Measurements from ENCODE around the gene LAMA5.
A peak's percentile ranks its signal among the peaks of the same experiment; 100 is the strongest.

The LAMA5 gene

GRCh38 chr20:62362590-62362940 lies 4.5 kb downstream of the LAMA5 start:
- Histone ChIP-seq H3K4me3 (ENCODE audit: low read depth, low read length) (no peak overlapping the region), H3K9ac (ENCODE audit: low read depth, low read length) (peak overlapping the region; percentile 76), H3K27me3 (ENCODE audit: control insufficient read depth, insufficient read depth, low read length) (no peaks in the 10 kb centered on the region), H3K4me1 (ENCODE audit: control insufficient read depth, insufficient read depth, low read length) (peaks cover 11% of the 10 kb centered on the region), H3K9me3 (ENCODE audit: control insufficient read depth, insufficient read depth, low read length) (no peaks in the 10 kb centered on the region), H3K36me3 (ENCODE audit: control insufficient read depth, insufficient read depth, low read length) (peaks cover 20% of the 10 kb centered on the region)

GRCh38 chr20:62361799-62362589 lies 5.1 kb downstream of the LAMA5 start:
- peaks cover 11% of the 10 kb centered on the region for H3K4me1 ChIP-seq (ENCODE audit: control insufficient read depth, insufficient read depth, low read length)
- H3K9me3 ChIP-seq (ENCODE audit: control insufficient read depth, insufficient read depth, low read length) = no peaks in the 10 kb centered on the region
- H3K9ac ChIP-seq (ENCODE audit: low read depth, low read length) = peak overlapping the region; percentile 76
- H3K36me3 ChIP-seq (ENCODE audit: control insufficient read depth, insufficient read depth, low read length) = peaks cover 20% of the 10 kb centered on the region
- no peaks in the 10 kb centered on the region for H3K27me3 ChIP-seq (ENCODE audit: control insufficient read depth, insufficient read depth, low read length)
- peak overlapping the region; percentile 22 for H3K4me3 ChIP-seq (ENCODE audit: low read depth, low read length)

GRCh38 chr20:62360854-62361798 lies 6.0 kb downstream of the LAMA5 start:
- H3K9ac ChIP-seq (ENCODE audit: low read depth, low read length) = peak overlapping the region; percentile 76

GRCh38 chr20:62359491-62360121 lies 7.5 kb downstream of the LAMA5 start:
- Histone ChIP-seq H3K36me3 (ENCODE audit: control insufficient read depth, insufficient read depth, low read length) (peaks cover 24% of the 10 kb centered on the region), H3K27me3 (ENCODE audit: control insufficient read depth, insufficient read depth, low read length) (no peaks in the 10 kb centered on the region), H3K4me1 (ENCODE audit: control insufficient read depth, insufficient read depth, low read length) (peaks cover 19% of the 10 kb centered on the region), H3K9ac (ENCODE audit: low read depth, low read length) (no peak overlapping the region), H3K9me3 (ENCODE audit: control insufficient read depth, insufficient read depth, low read length) (no peaks in the 10 kb centered on the region), H3K4me3 (ENCODE audit: low read depth, low read length) (no peak overlapping the region)

More at GRCh38 chr20:62360854-62361798, 6.0 kb downstream of the LAMA5 start:
- peaks cover 24% of the 10 kb centered on the region for H3K36me3 ChIP-seq (ENCODE audit: control insufficient read depth, insufficient read depth, low read length)
- no peaks in the 10 kb centered on the region for H3K9me3 ChIP-seq (ENCODE audit: control insufficient read depth, insufficient read depth, low read length)
- peaks cover 11% of the 10 kb centered on the region for H3K4me1 ChIP-seq (ENCODE audit: control insufficient read depth, insufficient read depth, low read length)
- no peaks in the 10 kb centered on the region for H3K27me3 ChIP-seq (ENCODE audit: control insufficient read depth, insufficient read depth, low read length)
- H3K4me3 ChIP-seq (ENCODE audit: low read depth, low read length) = no peak overlapping the region

GRCh38 chr20:62359043-62359490 lies 8.0 kb downstream of the LAMA5 start:
- no peak overlapping the region for H3K9ac ChIP-seq (ENCODE audit: low read depth, low read length)
- H3K9me3 ChIP-seq (ENCODE audit: control insufficient read depth, insufficient read depth, low read length) = no peaks in the 10 kb centered on the region
- peaks cover 21% of the 10 kb centered on the region for H3K36me3 ChIP-seq (ENCODE audit: control insufficient read depth, insufficient read depth, low read length)
- no peaks in the 10 kb centered on the region for H3K27me3 ChIP-seq (ENCODE audit: control insufficient read depth, insufficient read depth, low read length)
- peaks cover 17% of the 10 kb centered on the region for H3K4me1 ChIP-seq (ENCODE audit: control insufficient read depth, insufficient read depth, low read length)
- H3K4me3 ChIP-seq (ENCODE audit: low read depth, low read length) = no peak overlapping the region

GRCh38 chr20:62358171-62359042 lies 8.7 kb downstream of the LAMA5 start:
- Histone ChIP-seq H3K4me1 (ENCODE audit: control insufficient read depth, insufficient read depth, low read length) (peaks cover 17% of the 10 kb centered on the region), H3K27me3 (ENCODE audit: control insufficient read depth, insufficient read depth, low read length) (no peaks in the 10 kb centered on the region), H3K9me3 (ENCODE audit: control insufficient read depth, insufficient read depth, low read length) (no peaks in the 10 kb centered on the region), H3K36me3 (ENCODE audit: control insufficient read depth, insufficient read depth, low read length) (peaks cover 22% of the 10 kb centered on the region), H3K4me3 (ENCODE audit: low read depth, low read length) (no peak overlapping the region), H3K9ac (ENCODE audit: low read depth, low read length) (peak overlapping the region; percentile 24)

GRCh38 chr20:62357681-62358080 lies 9.4 kb downstream of the LAMA5 start:
- Histone ChIP-seq H3K4me3 (ENCODE audit: low read depth, low read length) (no peak overlapping the region), H3K9ac (ENCODE audit: low read depth, low read length) (peak overlapping the region; percentile 12), H3K36me3 (ENCODE audit: control insufficient read depth, insufficient read depth, low read length) (peaks cover 30% of the 10 kb centered on the region), H3K27me3 (ENCODE audit: control insufficient read depth, insufficient read depth, low read length) (no peaks in the 10 kb centered on the region), H3K4me1 (ENCODE audit: control insufficient read depth, insufficient read depth, low read length) (peaks cover 17% of the 10 kb centered on the region), H3K9me3 (ENCODE audit: control insufficient read depth, insufficient read depth, low read length) (no peaks in the 10 kb centered on the region)

- Histone ChIP-seq H3K9me3 (ENCODE audit: control insufficient read depth, insufficient read depth, low read length) (no peaks in the 10 kb centered on the region), H3K27me3 (ENCODE audit: control insufficient read depth, insufficient read depth, low read length) (no peaks in the 10 kb centered on the region), H3K4me3 (ENCODE audit: low read depth, low read length) (no peak overlapping the region), H3K4me1 (ENCODE audit: control insufficient read depth, insufficient read depth, low read length) (peaks cover 15% of the 10 kb centered on the region), H3K9ac (ENCODE audit: low read depth, low read length) (peak overlapping the region; percentile 12), H3K36me3 (ENCODE audit: control insufficient read depth, insufficient read depth, low read length) (peaks cover 30% of the 10 kb centered on the region)
Measured at GRCh38 chr20:62357187-62357667, 9.9 kb downstream of the LAMA5 start.

GRCh38 chr20:62356589-62357186 lies 10.4 kb downstream of the LAMA5 start:
- Histone ChIP-seq H3K4me1 (ENCODE audit: control insufficient read depth, insufficient read depth, low read length) (peaks cover 10% of the 10 kb centered on the region), H3K27me3 (ENCODE audit: control insufficient read depth, insufficient read depth, low read length) (no peaks in the 10 kb centered on the region), H3K36me3 (ENCODE audit: control insufficient read depth, insufficient read depth, low read length) (peaks cover 32% of the 10 kb centered on the region), H3K9ac (ENCODE audit: low read depth, low read length) (peak overlapping the region; percentile 24), H3K4me3 (ENCODE audit: low read depth, low read length) (no peak overlapping the region), H3K9me3 (ENCODE audit: control insufficient read depth, insufficient read depth, low read length) (no peaks in the 10 kb centered on the region)

GRCh38 chr20:62355878-62356588 lies 11.1 kb downstream of the LAMA5 start:
- no peaks in the 10 kb centered on the region for H3K9me3 ChIP-seq (ENCODE audit: control insufficient read depth, insufficient read depth, low read length)
- H3K9ac ChIP-seq (ENCODE audit: low read depth, low read length) = peak overlapping the region; percentile 24
- H3K36me3 ChIP-seq (ENCODE audit: control insufficient read depth, insufficient read depth, low read length) = peaks cover 39% of the 10 kb centered on the region
- no peaks in the 10 kb centered on the region for H3K27me3 ChIP-seq (ENCODE audit: control insufficient read depth, insufficient read depth, low read length)
- peaks cover 10% of the 10 kb centered on the region for H3K4me1 ChIP-seq (ENCODE audit: control insufficient read depth, insufficient read depth, low read length)
- no peak overlapping the region for H3K4me3 ChIP-seq (ENCODE audit: low read depth, low read length)
